ENCODE results near the gene WDR5.
"Not testable (repeated sequence)": the region's sequence is repeated elsewhere in the genome, so short reads cannot be mapped to it uniquely, and the experiment has no call there.

WDR5 gene

DNA sequence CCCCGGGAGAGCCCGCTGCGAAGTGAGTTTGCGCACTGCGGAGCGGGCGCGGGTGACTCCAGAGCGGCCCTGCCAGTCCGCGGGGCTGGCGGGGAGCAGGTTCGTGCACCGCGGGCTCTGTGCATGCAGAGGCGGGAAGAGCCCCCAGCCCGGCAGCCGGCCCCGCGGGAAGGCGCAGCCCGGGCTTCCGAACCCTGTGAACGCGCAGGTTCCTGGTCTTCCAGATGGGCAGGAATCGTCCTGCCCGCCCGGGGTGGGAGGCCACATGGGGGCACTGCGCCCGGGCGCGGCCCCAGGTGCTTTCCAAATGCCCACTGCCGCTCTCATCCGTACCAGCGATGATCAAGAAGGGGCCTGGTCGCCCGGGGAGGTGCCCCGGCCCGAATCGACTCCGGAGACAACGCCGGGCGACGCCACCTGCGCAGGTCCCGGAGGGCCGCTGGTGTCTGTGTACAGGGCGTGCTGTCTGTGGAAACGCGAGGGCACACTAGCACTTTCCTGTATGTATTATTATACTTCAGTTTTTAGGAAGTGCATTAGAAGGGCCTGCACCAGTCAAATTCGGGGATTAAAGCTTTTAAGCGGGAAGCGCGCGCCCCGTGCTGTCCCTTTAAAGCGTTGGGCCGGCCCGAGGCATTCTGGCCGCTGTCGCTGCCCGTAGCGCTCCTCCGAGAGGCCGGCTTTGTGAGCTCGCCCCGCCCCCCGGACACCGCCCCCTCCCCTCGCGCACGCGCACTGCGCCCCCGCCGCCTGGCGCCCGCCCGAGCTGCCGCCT, at the start of gene WDR5:
TSS of gene WDR5 (plus strand) at position 740 of the 775 bp plus-strand sequence. CDS start 3,796 bp downstream, outside the sequence.
- H3K4me1 ChIP-seq (ENCODE audit: control insufficient read depth, insufficient read depth, low read length), result peaks cover 47% of the 10 kb centered on the region
- H3K9ac ChIP-seq (ENCODE audit: low read length in 2 of 2), result peak within 1 kb of the TSS; percentile 91 to 93
- peaks cover 4 to 6% of the 10 kb centered on the region in 2 donors for H3K36me3 ChIP-seq (ENCODE audit: control insufficient read depth in 2 of 2, insufficient read depth in 2 of 2, low read length in 2 of 2)
- no peaks in the 10 kb centered on the region for H3K9me3 ChIP-seq (ENCODE audit: control insufficient read depth in 2 of 2, low read length in 2 of 2)
- peak within 1 kb of the TSS; percentile 88 for H3K27ac ChIP-seq (ENCODE audit: low read length)
- H3K27me3 ChIP-seq (ENCODE audit: control insufficient read depth in 1 of 2, insufficient read depth in 2 of 2, low read length in 2 of 2), result no peaks in the 10 kb centered on the region
- H3K4me3 ChIP-seq (ENCODE audit: low read length in 2 of 2), result peak within 1 kb of the TSS; percentile 85 to 91

DNA sequence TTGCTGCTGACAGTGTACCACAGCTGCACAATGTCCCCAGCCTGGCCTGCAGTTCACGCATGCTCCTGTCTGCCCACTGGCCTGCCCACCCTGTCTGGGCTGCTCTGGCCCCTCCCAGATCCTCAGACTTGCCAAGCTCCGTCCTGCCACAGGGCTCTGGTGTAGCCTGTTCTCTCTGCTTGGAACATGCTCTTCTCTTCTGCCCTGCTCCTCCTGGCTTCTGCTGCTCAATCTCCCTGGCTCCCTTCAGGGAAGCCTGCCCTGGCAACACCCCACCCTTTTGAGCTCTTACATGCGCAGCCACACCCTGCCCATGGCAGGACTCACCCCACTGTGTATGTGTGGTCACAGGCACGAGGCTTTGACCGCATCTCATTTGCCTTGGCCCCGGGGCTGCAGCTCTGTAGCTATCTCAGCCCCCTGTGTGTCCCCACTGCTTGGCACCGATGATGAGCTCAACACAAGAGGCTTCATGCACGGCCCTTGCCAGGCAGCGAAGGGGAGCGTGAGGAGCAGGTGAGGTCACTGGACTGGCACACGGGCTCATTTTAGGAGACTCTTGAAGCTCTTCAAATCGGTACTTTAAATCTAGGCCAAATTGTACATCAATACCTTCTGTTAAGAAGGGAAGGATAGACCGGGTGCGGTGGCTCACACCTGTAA, 47.7 kb upstream of the WDR5 start:
- Histone ChIP-seq H3K4me3 (ENCODE audit: low read length in 2 of 2) (no peak overlapping the region), H3K36me3 (ENCODE audit: control insufficient read depth in 2 of 2, insufficient read depth in 2 of 2, low read length in 2 of 2) (no peaks in the 10 kb centered on the region), H3K4me1 (ENCODE audit: control insufficient read depth, insufficient read depth, low read length) (no peaks in the 10 kb centered on the region), H3K27me3 (ENCODE audit: control insufficient read depth in 1 of 2, insufficient read depth in 2 of 2, low read length in 2 of 2) (no peaks in the 10 kb centered on the region), H3K9ac (ENCODE audit: low read length in 2 of 2) (no peak overlapping the region), H3K9me3 (ENCODE audit: control insufficient read depth in 2 of 2, low read length in 2 of 2) (peaks cover 7 to 15% of the 10 kb centered on the region in 2 donors), H3K27ac (ENCODE audit: low read length) (no peak overlapping the region)

DNA sequence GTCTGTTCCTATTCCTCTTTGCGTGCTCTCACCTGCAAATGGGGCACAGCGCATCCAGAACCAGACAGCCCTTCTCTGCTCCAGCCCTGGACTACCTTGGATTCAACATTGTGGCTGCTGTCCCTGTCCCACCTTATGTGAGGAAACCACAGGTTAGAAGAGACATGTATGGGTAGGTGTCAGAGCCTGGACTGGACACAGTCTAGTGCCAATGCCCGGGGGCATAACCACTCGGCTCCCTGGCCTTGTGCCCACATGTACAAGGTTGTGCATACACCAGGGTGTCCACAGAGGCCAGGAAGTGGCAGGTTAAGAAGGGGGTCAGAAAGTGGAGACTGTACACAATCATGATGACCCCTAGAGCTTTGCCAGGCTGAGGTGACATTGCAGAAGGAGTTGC, 45.9 kb upstream of the WDR5 start:
- peaks cover 7 to 15% of the 10 kb centered on the region in 2 donors for H3K9me3 ChIP-seq (ENCODE audit: control insufficient read depth in 2 of 2, low read length in 2 of 2)
- H3K4me3 ChIP-seq (ENCODE audit: low read length in 2 of 2), result no peak overlapping the region
- no peak overlapping the region for H3K9ac ChIP-seq (ENCODE audit: low read length in 2 of 2)
- H3K4me1 ChIP-seq (ENCODE audit: control insufficient read depth, insufficient read depth, low read length), result no peaks in the 10 kb centered on the region
- H3K36me3 ChIP-seq (ENCODE audit: control insufficient read depth in 2 of 2, insufficient read depth in 2 of 2, low read length in 2 of 2), result no peaks in the 10 kb centered on the region
- peaks cover 0 to 2% of the 10 kb centered on the region in 2 donors for H3K27me3 ChIP-seq (ENCODE audit: control insufficient read depth in 1 of 2, insufficient read depth in 2 of 2, low read length in 2 of 2)
- H3K27ac ChIP-seq (ENCODE audit: low read length), result no peak overlapping the region

DNA sequence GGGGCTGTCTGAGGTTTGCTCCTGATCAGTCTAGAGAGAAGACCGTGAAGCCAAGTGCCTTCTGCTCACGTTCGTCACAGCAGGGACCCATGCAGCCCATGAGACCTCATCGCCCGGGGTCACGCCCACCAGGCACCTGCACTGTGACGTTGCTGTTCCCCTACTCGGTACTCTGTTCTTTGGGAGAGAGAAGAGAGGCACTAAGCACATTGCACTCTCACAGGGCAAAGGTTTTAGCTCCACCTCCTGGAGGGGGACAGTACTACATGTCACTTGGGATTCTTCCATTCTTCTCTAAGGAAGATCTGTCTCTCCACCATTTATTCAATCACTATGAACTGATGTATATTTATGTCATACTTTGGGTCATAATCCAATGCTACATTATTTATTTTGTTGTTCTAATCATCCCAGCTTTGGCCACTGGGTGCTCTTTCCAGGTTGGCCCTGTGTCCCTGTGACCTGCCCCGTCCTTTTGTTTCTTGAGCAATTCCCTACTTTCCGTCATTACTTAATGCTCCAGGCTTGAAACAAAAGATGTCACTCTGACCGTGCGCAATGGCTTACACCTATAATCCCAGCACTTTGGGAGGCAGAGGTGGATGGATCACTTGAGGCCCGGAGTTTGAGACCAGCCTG, 36.6 kb upstream of the WDR5 start:
- no peaks in the 10 kb centered on the region for H3K4me1 ChIP-seq (ENCODE audit: control insufficient read depth, insufficient read depth, low read length)
- no peaks in the 10 kb centered on the region for H3K9me3 ChIP-seq (ENCODE audit: control insufficient read depth in 2 of 2, low read length in 2 of 2)
- peaks cover 0 to 8% of the 10 kb centered on the region in 2 donors for H3K27me3 ChIP-seq (ENCODE audit: control insufficient read depth in 1 of 2, insufficient read depth in 2 of 2, low read length in 2 of 2)
- H3K27ac ChIP-seq (ENCODE audit: low read length), result no peak overlapping the region
- H3K4me3 ChIP-seq (ENCODE audit: low read length in 2 of 2), result no peak overlapping the region
- no peak overlapping the region for H3K9ac ChIP-seq (ENCODE audit: low read length in 2 of 2)
- no peaks in the 10 kb centered on the region for H3K36me3 ChIP-seq (ENCODE audit: control insufficient read depth in 2 of 2, insufficient read depth in 2 of 2, low read length in 2 of 2)

DNA sequence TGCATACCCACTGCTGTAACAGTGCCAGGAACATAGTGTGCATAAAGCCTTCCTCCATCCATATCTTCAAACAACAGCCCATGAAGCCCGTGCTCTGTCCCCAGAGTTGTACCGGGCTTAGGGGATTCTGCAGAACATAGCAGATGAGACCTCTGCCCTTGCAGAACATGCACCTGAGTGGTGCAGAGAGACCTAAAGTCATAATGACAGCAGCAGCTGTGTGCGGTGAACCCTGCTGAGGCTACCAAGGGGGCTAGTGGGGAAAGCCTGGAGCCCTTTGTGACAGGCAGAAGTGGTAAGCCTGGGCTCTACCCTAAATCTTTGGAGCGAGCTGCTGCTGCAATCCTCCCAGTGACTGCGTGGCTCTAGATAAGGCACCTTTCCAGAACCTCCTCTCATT, 35.8 kb upstream of the WDR5 start:
- Histone ChIP-seq H3K9ac (ENCODE audit: low read length in 2 of 2) (no peak overlapping the region), H3K27me3 (ENCODE audit: control insufficient read depth in 1 of 2, insufficient read depth in 2 of 2, low read length in 2 of 2) (peaks cover 0 to 8% of the 10 kb centered on the region in 2 donors), H3K27ac (ENCODE audit: low read length) (no peak overlapping the region), H3K9me3 (ENCODE audit: control insufficient read depth in 2 of 2, low read length in 2 of 2) (no peaks in the 10 kb centered on the region), H3K4me1 (ENCODE audit: control insufficient read depth, insufficient read depth, low read length) (no peaks in the 10 kb centered on the region), H3K36me3 (ENCODE audit: control insufficient read depth in 2 of 2, insufficient read depth in 2 of 2, low read length in 2 of 2) (no peaks in the 10 kb centered on the region), H3K4me3 (ENCODE audit: low read length in 2 of 2) (no peak overlapping the region)

DNA sequence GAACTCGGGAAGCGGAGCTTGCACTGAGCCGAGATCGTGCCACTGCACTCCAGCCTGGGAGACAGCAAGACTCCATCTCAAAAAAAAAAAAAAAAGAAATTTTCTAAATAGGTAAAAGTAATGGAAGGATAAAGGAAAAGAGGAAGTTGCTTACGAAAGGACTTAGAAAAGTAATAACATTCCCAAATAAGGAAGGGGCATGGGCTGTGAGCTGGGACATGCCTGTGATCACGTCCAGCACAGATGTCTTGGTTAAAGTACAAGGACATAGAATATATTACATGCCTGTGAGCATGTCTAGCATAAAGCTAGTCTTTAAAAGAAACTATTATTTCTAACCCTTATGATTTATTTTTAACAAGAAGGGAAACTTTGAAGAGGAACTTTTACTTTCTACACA, 34.7 kb upstream of the WDR5 start:
- not testable (repeated sequence) for H3K36me3 ChIP-seq (ENCODE audit: control insufficient read depth in 2 of 2, insufficient read depth in 2 of 2, low read length in 2 of 2); H3K4me3 ChIP-seq (ENCODE audit: low read length in 2 of 2); H3K4me1 ChIP-seq (ENCODE audit: control insufficient read depth, insufficient read depth, low read length); H3K9me3 ChIP-seq (ENCODE audit: control insufficient read depth in 2 of 2, low read length in 2 of 2); H3K9ac ChIP-seq (ENCODE audit: low read length in 2 of 2); H3K27me3 ChIP-seq (ENCODE audit: control insufficient read depth in 1 of 2, insufficient read depth in 2 of 2, low read length in 2 of 2); H3K27ac ChIP-seq (ENCODE audit: low read length)

DNA sequence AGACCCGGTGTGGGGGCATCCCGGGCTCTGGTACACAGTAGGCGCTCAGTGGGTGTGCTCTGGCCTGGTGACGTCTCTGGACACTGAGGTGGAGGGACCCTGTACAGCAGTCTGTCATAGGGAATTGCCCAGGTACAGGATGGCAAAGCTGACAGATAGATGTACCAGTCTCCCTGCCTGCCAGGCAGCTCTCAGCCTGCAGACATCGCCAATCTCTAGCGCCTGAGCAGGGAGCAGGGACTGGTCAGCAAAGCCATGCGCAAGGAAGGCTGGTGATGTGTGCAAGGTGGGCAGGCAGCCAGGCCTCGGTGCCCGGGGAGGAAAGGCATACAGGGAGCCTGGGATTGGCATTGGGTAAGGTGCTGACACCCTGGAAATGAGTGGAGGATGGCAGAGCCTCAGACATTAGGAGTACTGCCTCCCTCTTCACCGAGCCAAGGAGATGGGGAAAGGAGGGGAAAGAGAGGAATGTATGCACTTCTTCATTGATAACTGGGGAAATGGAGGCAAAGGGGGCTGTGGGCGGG, 34.2 kb upstream of the WDR5 start:
- H3K4me1 ChIP-seq (ENCODE audit: control insufficient read depth, insufficient read depth, low read length), result no peaks in the 10 kb centered on the region
- H3K27ac ChIP-seq (ENCODE audit: low read length), result no peak overlapping the region
- peaks cover 3 to 8% of the 10 kb centered on the region in 2 donors for H3K27me3 ChIP-seq (ENCODE audit: control insufficient read depth in 1 of 2, insufficient read depth in 2 of 2, low read length in 2 of 2)
- no peaks in the 10 kb centered on the region for H3K9me3 ChIP-seq (ENCODE audit: control insufficient read depth in 2 of 2, low read length in 2 of 2)
- H3K9ac ChIP-seq (ENCODE audit: low read length in 2 of 2), result no peak overlapping the region
- H3K36me3 ChIP-seq (ENCODE audit: control insufficient read depth in 2 of 2, insufficient read depth in 2 of 2, low read length in 2 of 2), result no peaks in the 10 kb centered on the region
- H3K4me3 ChIP-seq (ENCODE audit: low read length in 2 of 2), result no peak overlapping the region

DNA sequence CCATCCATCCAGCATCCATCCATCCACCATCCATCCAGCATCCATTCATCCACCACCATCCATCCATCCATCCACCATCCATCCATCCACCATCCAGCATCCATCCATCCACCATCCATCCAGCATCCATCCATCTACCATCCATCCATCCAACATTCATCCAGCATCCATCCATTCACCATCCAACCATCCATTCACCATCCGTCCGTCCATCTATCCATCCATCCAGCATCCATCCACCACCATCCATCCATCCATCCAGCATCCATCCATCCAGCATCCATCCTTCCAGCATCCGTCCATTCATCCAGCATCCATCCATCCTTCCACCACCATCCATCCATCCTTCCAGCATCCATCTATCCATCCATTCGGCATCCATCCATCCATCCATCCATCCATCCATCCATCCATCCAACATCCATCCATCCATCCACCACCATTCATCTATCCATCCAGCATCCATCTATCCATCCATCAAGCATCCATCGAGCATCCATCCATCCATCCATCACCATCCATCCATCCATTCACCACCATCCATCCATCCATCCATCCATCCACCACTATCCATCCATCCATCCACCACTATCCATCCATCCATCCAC, 32.4 kb upstream of the WDR5 start:
- H3K4me3 ChIP-seq (ENCODE audit: low read length in 2 of 2), result no peak overlapping the region
- H3K4me1 ChIP-seq (ENCODE audit: control insufficient read depth, insufficient read depth, low read length), result no peaks in the 10 kb centered on the region
- H3K9ac ChIP-seq (ENCODE audit: low read length in 2 of 2), result no peak overlapping the region
- no peaks in the 10 kb centered on the region for H3K36me3 ChIP-seq (ENCODE audit: control insufficient read depth in 2 of 2, insufficient read depth in 2 of 2, low read length in 2 of 2)
- no peak overlapping the region for H3K27ac ChIP-seq (ENCODE audit: low read length)
- no peaks in the 10 kb centered on the region for H3K9me3 ChIP-seq (ENCODE audit: control insufficient read depth in 2 of 2, low read length in 2 of 2)
- peaks cover 3 to 8% of the 10 kb centered on the region in 2 donors for H3K27me3 ChIP-seq (ENCODE audit: control insufficient read depth in 1 of 2, insufficient read depth in 2 of 2, low read length in 2 of 2)

DNA sequence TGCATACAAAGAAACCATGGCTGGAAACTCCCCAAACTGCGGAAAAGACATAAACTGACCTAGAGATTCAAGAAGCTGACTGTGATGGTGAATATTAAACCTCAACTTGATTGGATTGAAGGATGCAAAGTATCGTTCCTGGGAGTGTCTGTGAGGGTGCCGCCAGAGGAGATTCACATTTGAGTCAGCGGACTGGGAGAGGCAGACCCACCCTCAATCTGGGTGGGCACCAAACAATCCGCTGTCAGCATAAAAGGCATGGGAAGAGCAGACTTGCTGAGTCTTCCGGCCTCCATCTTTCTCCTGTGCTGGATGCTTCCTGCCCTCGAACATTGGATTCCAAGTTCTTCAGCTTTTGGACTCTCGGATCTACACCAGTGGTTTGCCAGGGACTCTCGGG, 24.8 kb upstream of the WDR5 start:
- H3K4me3 ChIP-seq (ENCODE audit: low read length in 2 of 2), result no peak overlapping the region
- no peak overlapping the region for H3K27ac ChIP-seq (ENCODE audit: low read length)
- no peaks in the 10 kb centered on the region for H3K36me3 ChIP-seq (ENCODE audit: control insufficient read depth in 2 of 2, insufficient read depth in 2 of 2, low read length in 2 of 2)
- H3K4me1 ChIP-seq (ENCODE audit: control insufficient read depth, insufficient read depth, low read length), result no peaks in the 10 kb centered on the region
- no peaks in the 10 kb centered on the region for H3K27me3 ChIP-seq (ENCODE audit: control insufficient read depth in 1 of 2, insufficient read depth in 2 of 2, low read length in 2 of 2)
- H3K9me3 ChIP-seq (ENCODE audit: control insufficient read depth in 2 of 2, low read length in 2 of 2), result no peaks in the 10 kb centered on the region
- no peak overlapping the region for H3K9ac ChIP-seq (ENCODE audit: low read length in 2 of 2)

DNA sequence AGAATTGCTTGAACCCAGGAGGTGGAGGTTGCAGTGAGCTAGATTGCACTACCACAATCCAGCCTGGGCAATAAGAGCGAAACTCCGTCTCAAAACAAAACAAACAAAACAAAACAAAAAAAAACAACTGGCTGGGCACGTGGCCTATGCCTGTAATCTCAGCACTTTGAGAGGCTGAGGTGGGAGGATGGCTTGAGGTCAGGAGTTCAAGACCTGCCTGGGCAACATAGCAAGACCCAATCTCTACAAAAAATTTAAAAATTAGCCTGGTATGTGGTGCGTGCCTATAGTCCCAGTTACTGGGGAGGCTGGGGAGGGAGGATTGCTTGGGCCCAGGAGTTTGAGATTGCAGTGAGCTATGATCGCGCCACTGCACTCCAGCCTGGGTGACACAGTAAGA, 23.3 kb upstream of the WDR5 start:
- no peak overlapping the region for H3K9ac ChIP-seq (ENCODE audit: low read length in 2 of 2)
- no peaks in the 10 kb centered on the region for H3K36me3 ChIP-seq (ENCODE audit: control insufficient read depth in 2 of 2, insufficient read depth in 2 of 2, low read length in 2 of 2)
- H3K27me3 ChIP-seq (ENCODE audit: control insufficient read depth in 1 of 2, insufficient read depth in 2 of 2, low read length in 2 of 2), result no peaks in the 10 kb centered on the region
- no peak overlapping the region for H3K4me3 ChIP-seq (ENCODE audit: low read length in 2 of 2)
- H3K27ac ChIP-seq (ENCODE audit: low read length), result no peak overlapping the region
- no peaks in the 10 kb centered on the region for H3K4me1 ChIP-seq (ENCODE audit: control insufficient read depth, insufficient read depth, low read length)
- H3K9me3 ChIP-seq (ENCODE audit: control insufficient read depth in 2 of 2, low read length in 2 of 2), result no peaks in the 10 kb centered on the region

Measured in stomach smooth muscle (tissue), 2 donors.